GM23338 (cell line): ENCODE results near the gene FAN1. TPM values are rescaled to one million over a fixed set of nuclear protein-coding genes. Genes with fewer than 3 reads are reported as not detected.

Source experiments
- ATAC-seq: fragments of 200-7000 bp; cut with Tn5 transposase; 3 replicates; pipeline ENCODE4 v1.9.1; 2020
- DNase-seq: peaks from one replicate; pipeline ENCODE4 v3.0.0-alpha.2; 2015; ENCODE audit warnings: low spot score
- H2AFZ ChIP-seq: fragments of 200-600 bp; sonication (generic); 2 replicates; pipeline ENCODE4 v1.8.0; 2016; ENCODE audit warnings: antibody characterized with exemption, mild to moderate bottlenecking, moderate library complexity
- H3F3A ChIP-seq: fragments of 200-600 bp; sonication (generic); replicated peaks from 2 replicates; pipeline ENCODE4 v1.8.0; 2017; ENCODE audit warnings: antibody characterized with exemption, mixed run types, low read depth
- H3K27ac ChIP-seq: fragments of 200-600 bp; sonication (generic); 2 replicates; pipeline ENCODE4 v1.6.1; 2016; ENCODE audit warnings: low read depth
- H3K27me3 ChIP-seq: fragments of 200-600 bp; sonication (generic); 2 replicates; pipeline ENCODE4 v1.8.0; 2016; ENCODE audit warnings: mild to moderate bottlenecking, mixed run types, moderate library complexity; ENCODE audit not compliant: insufficient read depth
- H3K36me3 ChIP-seq: fragments of 200-600 bp; sonication (generic); 2 replicates; pipeline ENCODE4 v1.8.0; 2016; ENCODE audit warnings: mild to moderate bottlenecking; ENCODE audit not compliant: insufficient read depth
- H3K4me1 ChIP-seq: fragments of 200-600 bp; sonication (generic); 2 replicates; pipeline ENCODE4 v1.8.0; 2016; ENCODE audit warnings: mild to moderate bottlenecking, moderate library complexity; ENCODE audit not compliant: insufficient read depth
- H3K4me2 ChIP-seq: fragments of 200-600 bp; sonication (generic); 2 replicates; pipeline ENCODE4 v1.7.1; 2017; ENCODE audit warnings: mixed run types
- H3K4me3 ChIP-seq: fragments of 200-600 bp; sonication (generic); 2 replicates; pipeline ENCODE4 v1.6.1; 2016; ENCODE audit warnings: mixed run types
- H3K79me2 ChIP-seq: fragments of 200-600 bp; sonication (generic); replicated peaks from 2 replicates; pipeline ENCODE4 v1.8.0; 2017; ENCODE audit warnings: mild to moderate bottlenecking; ENCODE audit not compliant: insufficient read depth
- H3K9me2 ChIP-seq: fragments of 200-600 bp; sonication (generic); 2 replicates; pipeline ENCODE4 v1.8.0; 2017; ENCODE audit not compliant: insufficient read depth
- H4K20me1 ChIP-seq: fragments of 200-600 bp; sonication (generic); replicated peaks from 2 replicates; pipeline ENCODE4 v1.8.0; 2017; ENCODE audit warnings: mild to moderate bottlenecking; ENCODE audit not compliant: insufficient read depth
- H3K27ac Mint-ChIP-seq: 2 replicates; pipeline ENCODE4 v1.8.0; 2020; ENCODE audit warnings: inconsistent platforms, mild to moderate bottlenecking, moderate library complexity, mixed read lengths
- H3K27me3 Mint-ChIP-seq: 3 replicates; pipeline ENCODE4 v1.8.0; 2022; ENCODE audit warnings: low read depth, mild to moderate bottlenecking, moderate library complexity, mixed read lengths, inconsistent platforms; ENCODE audit not compliant: insufficient read depth, poor library complexity
- H3K36me3 Mint-ChIP-seq: 3 replicates; pipeline ENCODE4 v1.8.0; 2021; ENCODE audit warnings: low read depth, mild to moderate bottlenecking, inconsistent platforms, moderate library complexity, mixed read lengths
- H3K4me1 Mint-ChIP-seq: 3 replicates; pipeline ENCODE4 v1.8.0; 2020; ENCODE audit warnings: mild to moderate bottlenecking, inconsistent platforms, mixed read lengths
- H3K4me3 Mint-ChIP-seq: 3 replicates; pipeline ENCODE4 v1.8.0; 2021; ENCODE audit warnings: moderate library complexity, mild to moderate bottlenecking, inconsistent platforms, mixed read lengths
- H3K9me3 Mint-ChIP-seq: 3 replicates; pipeline ENCODE4 v1.8.0; 2020; ENCODE audit warnings: moderate library complexity, mild to moderate bottlenecking, inconsistent platforms, mixed read lengths
- CREB1 ChIP-seq: fragments of 250-450 bp; sonication (Bioruptor Pico); IDR thresholded peaks from 2 replicates; pipeline ENCODE4 v1.5.0; 2020; ENCODE audit warnings: low read depth, mild to moderate bottlenecking, moderate library complexity
- CTCF ChIP-seq, 2 experiments: fragments of 200-600 bp in 1 of 2; sonication (generic) in 1 of 2; conservative IDR thresholded peaks; 2 replicates each; pipeline versions ENCODE4 v1.5.1 to v1.6.1; 2016 to 2017; ENCODE audit warnings: antibody characterized with exemption in 2 of 2, low read depth in 2 of 2, mild to moderate bottlenecking in 2 of 2, moderate library complexity in 1 of 2
- ETS1 ChIP-seq: IDR thresholded peaks from 2 replicates; pipeline ENCODE4 v1.6.1; 2016; ENCODE audit warnings: antibody characterized with exemption
- EZH2 ChIP-seq: fragments of 200-600 bp; sonication (generic); IDR thresholded peaks from one replicate; pipeline ENCODE4 v1.8.0; 2017; ENCODE audit warnings: antibody characterized with exemption, mild to moderate bottlenecking, low read depth; ENCODE audit not compliant: unreplicated experiment
- EZH2phosphoT487 ChIP-seq: fragments of 200-600 bp; sonication (generic); IDR thresholded peaks from one replicate; pipeline ENCODE4 v1.8.1; 2018; ENCODE audit warnings: antibody characterized with exemption; ENCODE audit not compliant: unreplicated experiment
- JUNB ChIP-seq: IDR thresholded peaks from one replicate; pipeline ENCODE4 v1.6.1; 2016; ENCODE audit warnings: antibody characterized with exemption; ENCODE audit not compliant: unreplicated experiment
- NANOG ChIP-seq: IDR thresholded peaks from 2 replicates; pipeline ENCODE4 v1.6.1; 2016; ENCODE audit warnings: antibody characterized with exemption, borderline replicate concordance
- POLR2AphosphoS5 ChIP-seq: IDR thresholded peaks from 2 replicates; pipeline ENCODE4 v1.6.1; 2016; ENCODE audit warnings: antibody characterized with exemption, low read depth
- REST ChIP-seq: IDR thresholded peaks from one replicate; pipeline ENCODE4 v1.6.1; 2018; ENCODE audit warnings: antibody characterized with exemption; ENCODE audit not compliant: unreplicated experiment
- STAT1 ChIP-seq: IDR thresholded peaks from one replicate; pipeline ENCODE4 v1.6.1; 2016; ENCODE audit warnings: antibody characterized with exemption; ENCODE audit not compliant: unreplicated experiment
- ZNF331 ChIP-seq: fragments of 250-450 bp; sonication (Bioruptor Pico); IDR thresholded peaks from 2 replicates; pipeline ENCODE4 v1.5.0; 2020; ENCODE audit warnings: low read depth, mild to moderate bottlenecking, moderate library complexity
- ZNF462 ChIP-seq: fragments of 250-450 bp; sonication (Bioruptor Pico); IDR thresholded peaks from 2 replicates; pipeline ENCODE4 v1.5.0; 2020; ENCODE audit warnings: mild to moderate bottlenecking, moderate library complexity
- polyA plus RNA-seq: library from polyadenylated mRNA; unstranded; fragments of >200 nt; fragmentation: Nextera tagmentation; extraction: Ambion mirVana; gene quantifications from 2 replicates; pipeline ENCODE4 v1.2.1, GENCODE V29; 2016
- total RNA-seq: library from RNA; depleted of rRNA; stranded (reverse); fragments of >200 nt; shearing (Covaris generic); gene quantifications from 2 replicates; pipeline ENCODE4 v1.2.3, GENCODE V29; 2014

FAN1 gene
- total and polyA plus RNA-seq, 2 experiments from 2014 or later = 9.1 to 29.2 TPM

- TF ChIP-seq ZNF462 (CRISPR knock-in tag) = no peak
- TF ChIP-seq EZH2 = no peak
- no peak for TF ChIP-seq NANOG
- no peak for TF ChIP-seq STAT1
- TF ChIP-seq ZNF331 (CRISPR knock-in tag) = no peak
- TF ChIP-seq CREB1 (CRISPR knock-in tag) = no peak
- no peak for TF ChIP-seq EZH2phosphoT487
Observed at GRCh38 chr15:30865257-30865656, 38.5 kb upstream of the FAN1 start (continued).

GRCh38 chr15:30870681-30871080, 33.0 kb upstream of the FAN1 start:
- Histone ChIP-seq H3K4me2 (no peak overlapping the region), H3K27me3 (no peaks in the 10 kb centered on the region), H2AFZ (no peak overlapping the region), H3K4me1 (no peaks in the 10 kb centered on the region), H3F3A (no peaks in the 10 kb centered on the region), H3K36me3 (no peaks in the 10 kb centered on the region), H3K9me2 (no peaks in the 10 kb centered on the region), H3K79me2 (no peaks in the 10 kb centered on the region), H4K20me1 (no peaks in the 10 kb centered on the region), H3K27ac (no peak overlapping the region), H3K4me3 (no peak overlapping the region)
- TF ChIP-seq POLR2AphosphoS5 = no peak
- no peak for TF ChIP-seq NANOG
- no peak for TF ChIP-seq ETS1
- TF ChIP-seq ZNF331 (CRISPR knock-in tag) = no peak
- TF ChIP-seq CREB1 (CRISPR knock-in tag) = no peak
- TF ChIP-seq STAT1 = no peak
- no peak for TF ChIP-seq REST
- no peak for TF ChIP-seq EZH2
- no peak for TF ChIP-seq JUNB
- no peak for TF ChIP-seq CTCF (conservative IDR thresholded peaks at IDR 0.05; ENCODE audit: low read depth in 2 of 2)
- no peak for ATAC-seq
- no peaks in the 10 kb centered on the region for H3K36me3 Mint-ChIP-seq
- H3K4me1 Mint-ChIP-seq = no peaks in the 10 kb centered on the region
- no peaks in the 10 kb centered on the region for H3K27me3 Mint-ChIP-seq
- H3K27ac Mint-ChIP-seq = no peak overlapping the region
- H3K4me3 Mint-ChIP-seq = no peak overlapping the region
- no peaks in the 10 kb centered on the region for H3K9me3 Mint-ChIP-seq
- no peak for DNase-seq
